Measurements from ENCODE around the gene PSTPIP1. TPM values are rescaled to one million over a fixed set of nuclear protein-coding genes. Genes with fewer than 3 reads are reported as not detected.

Gene PSTPIP1
- polyA plus RNA-seq, 3 donors: 1.0 to 1.7 (median 1.0) TPM

DNA sequence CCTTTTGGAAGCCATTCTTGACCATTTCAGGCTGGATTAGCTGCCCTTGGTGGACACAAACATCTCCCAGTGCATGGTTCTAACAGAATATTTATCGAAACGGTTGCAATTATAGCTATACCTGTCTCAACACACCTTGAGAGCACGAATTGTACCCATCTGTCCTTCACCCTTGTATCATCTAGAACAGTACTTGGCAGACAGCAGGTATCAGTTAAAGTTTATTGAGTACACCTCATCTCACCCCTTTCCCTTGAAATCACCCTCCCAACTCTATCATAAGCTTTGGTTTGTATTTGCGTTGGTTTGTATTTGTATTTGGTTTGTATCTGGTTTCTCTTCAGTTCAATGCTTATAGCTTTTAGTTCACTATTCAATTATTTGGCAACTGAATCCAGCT, 63.5 kb downstream of the PSTPIP1 start:
- no peak for DNase-seq (ENCODE audit: extremely low read depth in 1 of 11, low read depth in 9 of 11, low spot score in 4 of 11)

DNA sequence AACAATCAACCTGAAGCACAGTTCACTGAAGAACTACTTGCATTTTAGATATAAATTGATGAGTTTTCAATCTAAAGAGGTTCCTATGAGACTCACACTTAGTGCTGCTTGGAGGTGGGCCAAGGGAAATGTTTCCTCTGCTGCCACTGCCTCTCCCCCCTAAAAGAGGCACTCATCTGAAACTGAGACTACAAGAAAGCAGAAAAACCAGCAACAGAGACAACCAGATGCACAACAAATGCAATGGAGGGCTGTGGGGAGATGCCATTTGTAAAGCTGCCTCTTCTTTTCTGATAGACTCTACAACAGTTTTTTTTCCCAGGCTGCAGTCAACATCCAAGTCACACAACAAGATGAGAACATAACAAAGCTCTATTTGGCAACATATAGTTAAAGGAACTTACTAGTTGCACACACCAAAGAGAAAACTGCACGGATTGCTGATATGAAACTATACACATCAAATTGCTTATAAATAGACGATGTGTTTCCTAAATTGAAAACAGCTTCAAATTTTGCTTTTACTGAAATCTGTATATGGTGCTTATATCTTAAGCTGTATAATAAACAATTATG, 64.9 kb downstream of the PSTPIP1 start:
- peak in 1 of 11 donors; percentile 25 for DNase-seq (ENCODE audit: extremely low read depth in 1 of 11, low read depth in 9 of 11, low spot score in 4 of 11)

DNA sequence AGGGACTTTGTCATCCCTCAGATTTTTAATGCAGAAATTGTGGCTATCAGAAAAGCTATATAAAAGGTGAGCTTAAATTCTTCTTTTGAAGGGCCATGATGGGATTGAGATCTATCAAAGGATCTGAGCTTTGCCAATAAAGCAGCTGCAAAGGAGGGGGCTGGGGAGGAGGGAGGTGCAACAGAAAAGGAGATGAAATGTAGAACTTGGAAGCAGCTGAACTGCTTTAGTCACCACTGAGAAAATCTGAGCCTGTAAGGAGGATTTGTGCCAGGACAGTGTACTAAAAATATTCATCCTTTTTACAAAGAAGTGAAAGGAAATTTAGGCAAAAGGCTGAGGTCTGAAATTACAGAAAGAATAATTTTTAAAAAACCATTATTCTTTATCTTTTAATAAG, 65.6 kb downstream of the PSTPIP1 start:
- no peak for DNase-seq (ENCODE audit: extremely low read depth in 1 of 11, low read depth in 9 of 11, low spot score in 4 of 11)

DNA sequence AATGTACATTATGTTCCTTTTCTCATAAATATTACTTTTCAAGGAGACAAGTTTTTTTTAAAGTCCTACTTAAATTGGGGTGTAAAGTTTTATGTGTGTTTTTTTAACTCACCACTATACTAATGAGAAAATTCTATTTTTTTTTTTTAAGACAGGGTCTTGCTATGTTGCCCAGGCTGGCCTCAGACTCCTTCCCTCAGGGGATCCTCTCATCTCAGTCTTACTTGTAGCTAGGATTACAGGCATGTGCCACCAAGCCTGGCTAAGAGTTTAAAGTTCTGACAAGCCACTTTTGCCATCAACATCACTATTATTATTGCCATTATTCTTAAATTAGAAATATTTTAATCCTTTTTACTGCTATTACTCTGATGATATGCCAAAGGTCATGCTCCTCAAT, 68.3 kb downstream of the PSTPIP1 start:
- no peak for DNase-seq (ENCODE audit: extremely low read depth in 1 of 11, low read depth in 9 of 11, low spot score in 4 of 11)

DNA sequence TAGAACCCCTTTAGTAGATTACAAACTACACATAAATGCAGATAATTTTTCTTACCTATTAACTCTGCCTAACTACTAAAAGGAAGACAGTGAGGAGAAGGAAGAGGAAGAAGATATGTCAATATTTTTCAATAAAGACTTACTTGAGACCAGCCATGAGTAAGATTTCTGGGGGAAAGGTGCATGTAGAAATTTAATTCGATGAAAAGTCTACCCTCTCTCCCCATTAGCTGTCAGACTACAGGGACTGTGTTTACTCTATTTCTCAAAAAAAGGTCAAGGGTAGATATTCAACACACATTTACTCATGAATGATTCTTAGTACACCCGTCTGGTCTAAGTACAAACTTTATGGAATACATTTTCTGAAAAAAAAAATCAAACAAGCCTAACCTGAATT, 69.1 kb downstream of the PSTPIP1 start:
- DNase-seq (ENCODE audit: extremely low read depth in 1 of 11, low read depth in 9 of 11, low spot score in 4 of 11): no peak

DNA sequence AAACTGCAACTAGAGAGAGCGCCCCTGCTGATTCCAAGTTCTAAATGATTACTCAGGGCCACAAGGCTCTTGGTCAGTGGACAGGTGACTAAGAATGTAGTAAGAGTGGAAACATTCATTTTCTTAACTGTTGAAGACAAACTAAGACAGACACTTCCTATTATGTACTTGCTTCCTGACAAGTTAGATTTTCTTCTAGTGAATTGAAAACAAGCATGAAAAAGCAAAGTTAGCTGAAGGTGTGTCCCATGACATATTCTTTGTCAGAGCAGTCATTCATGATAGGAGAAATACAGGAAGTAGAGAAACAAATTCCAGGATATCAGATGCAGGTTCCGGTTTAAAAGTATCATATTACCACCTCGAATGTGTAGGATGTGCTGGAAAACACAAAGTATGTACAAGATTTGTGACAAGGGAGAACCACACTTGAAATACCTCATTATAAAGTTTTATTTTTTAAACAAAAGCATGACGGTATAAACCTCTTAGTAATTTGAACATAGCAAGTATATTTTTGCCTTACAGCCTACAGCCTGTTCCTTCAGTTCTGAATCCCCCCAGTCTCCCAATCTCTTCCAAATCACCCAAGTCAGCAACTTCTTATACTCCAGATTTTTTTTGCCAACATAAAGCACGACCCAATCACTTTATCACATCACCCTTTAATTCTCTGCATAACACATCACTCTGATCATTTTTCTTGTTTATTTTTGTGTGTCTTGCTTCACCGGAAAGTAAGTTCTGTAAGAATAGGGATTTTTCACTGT, 69.8 kb downstream of the PSTPIP1 start:
- peak in 1 of 11 donors; percentile 18 for DNase-seq (ENCODE audit: extremely low read depth in 1 of 11, low read depth in 9 of 11, low spot score in 4 of 11)

DNA sequence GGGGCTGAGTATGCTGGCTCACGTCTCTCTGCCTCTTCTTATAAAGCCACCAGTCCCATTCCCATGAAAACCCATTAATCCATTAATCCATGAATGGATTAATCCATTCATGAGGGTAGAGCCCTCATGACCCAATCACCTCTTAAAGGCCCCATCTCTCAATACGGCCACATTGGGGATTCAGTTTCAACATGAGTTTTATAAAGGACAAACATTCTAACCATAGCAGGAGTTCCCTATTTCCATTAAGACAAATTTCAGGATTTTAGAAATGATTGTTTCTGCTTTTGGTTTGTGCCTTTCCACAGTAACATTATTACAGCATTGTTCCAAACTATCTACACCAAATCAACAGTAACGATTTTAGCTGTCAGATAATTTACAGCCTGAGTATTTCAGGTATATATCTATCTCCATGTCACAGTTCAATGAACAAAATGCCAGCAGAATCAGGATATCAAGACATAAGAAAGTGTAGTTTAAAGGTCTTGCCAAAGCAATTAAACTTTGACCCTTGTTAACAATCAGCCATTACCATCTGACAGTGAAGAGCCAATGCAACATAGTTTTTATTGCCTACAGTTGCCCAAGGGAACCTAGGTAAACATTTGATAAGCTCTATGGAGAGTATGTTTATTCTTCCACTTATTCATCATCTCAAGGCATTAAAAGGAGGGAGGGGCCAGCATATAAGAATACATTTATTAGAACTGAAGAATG, 72.2 kb downstream of the PSTPIP1 start:
- peak in 2 of 11 donors; percentile 32 to 33 for DNase-seq (ENCODE audit: extremely low read depth in 1 of 11, low read depth in 9 of 11, low spot score in 4 of 11)

DNA sequence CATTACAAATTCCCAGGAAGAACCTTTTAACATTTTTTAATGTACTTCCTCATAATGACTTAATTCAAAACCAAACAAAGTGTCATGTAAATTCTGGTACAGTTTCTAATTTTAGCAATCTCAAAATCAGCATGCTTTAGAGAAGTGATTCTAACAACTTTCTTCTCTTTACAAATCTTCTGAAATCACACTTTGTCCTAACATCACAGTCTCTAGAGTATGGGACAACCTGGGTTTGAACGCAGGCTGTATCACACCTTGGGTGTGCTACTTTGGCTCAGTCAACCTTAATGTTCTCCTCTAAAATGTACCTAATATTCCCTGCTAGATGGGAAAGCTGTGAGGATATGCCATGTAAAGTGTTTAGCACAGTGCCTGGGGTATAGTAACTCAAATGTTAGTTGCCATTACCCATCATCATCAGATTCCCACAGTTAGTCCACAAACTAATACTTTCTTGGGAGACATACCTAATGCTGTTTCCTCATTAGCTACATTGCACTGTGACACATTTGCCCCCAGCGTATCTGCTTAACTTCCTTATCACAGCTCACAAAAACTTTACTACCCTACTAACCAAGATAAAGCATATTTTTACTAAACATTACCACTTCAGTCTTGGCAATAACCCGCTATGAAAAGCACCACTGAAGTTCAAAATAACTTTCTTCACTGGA, 72.9 kb downstream of the PSTPIP1 start:
- no peak for DNase-seq (ENCODE audit: extremely low read depth in 1 of 11, low read depth in 9 of 11, low spot score in 4 of 11)

DNA sequence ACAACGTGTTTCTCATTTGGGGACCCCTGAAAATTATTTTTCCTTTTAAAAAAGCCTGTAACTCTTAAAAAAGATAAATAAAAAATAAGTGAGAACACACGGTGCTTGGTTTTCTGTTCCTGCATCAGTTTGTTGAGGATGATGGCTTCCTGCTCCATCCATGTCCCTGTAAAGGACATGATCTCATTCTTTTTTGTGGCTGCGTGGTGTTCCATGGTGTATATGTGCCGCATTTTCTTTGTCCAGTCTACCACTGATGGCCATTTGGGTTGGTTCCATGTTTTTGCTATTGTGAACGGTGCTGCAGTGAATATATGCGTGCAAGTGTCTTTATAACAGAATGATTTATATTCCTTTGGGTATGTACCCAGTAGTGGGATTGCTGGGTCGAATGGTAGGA, 73.7 kb downstream of the PSTPIP1 start:
- DNase-seq (ENCODE audit: extremely low read depth in 1 of 11, low read depth in 9 of 11, low spot score in 4 of 11): no peak

DNA sequence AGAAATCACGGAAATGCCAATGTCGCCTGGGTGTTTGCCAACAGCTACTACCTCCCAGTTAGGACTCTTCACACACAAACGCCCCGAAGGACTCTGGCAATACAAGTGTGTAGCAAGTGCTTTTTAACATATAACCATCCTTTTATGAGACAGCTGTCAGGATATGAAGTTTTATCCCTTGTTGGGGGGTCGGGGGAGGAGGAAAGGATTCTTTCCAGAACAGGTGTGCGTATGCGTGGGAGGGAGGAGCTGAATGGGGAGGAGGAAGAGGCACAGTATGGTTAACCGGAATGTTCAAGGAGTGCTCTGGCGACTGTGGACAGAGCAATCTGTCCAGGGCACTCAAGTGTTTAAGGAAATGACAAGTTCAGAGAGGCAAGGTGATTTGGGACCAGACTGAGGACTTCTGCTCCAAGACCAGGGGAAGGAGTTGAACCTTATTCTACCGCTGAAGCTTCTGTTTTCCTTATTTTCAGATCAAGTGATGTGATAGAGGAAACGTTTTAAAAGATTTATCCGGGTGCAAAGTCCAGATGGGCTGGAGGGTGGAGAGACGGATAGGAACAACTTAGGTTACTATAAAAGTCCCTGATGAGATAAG, 74.7 kb downstream of the PSTPIP1 start:
- DNase-seq (ENCODE audit: extremely low read depth in 1 of 11, low read depth in 9 of 11, low spot score in 4 of 11): peak in 3 of 11 donors; percentile 24 to 34 (median 28)

DNA sequence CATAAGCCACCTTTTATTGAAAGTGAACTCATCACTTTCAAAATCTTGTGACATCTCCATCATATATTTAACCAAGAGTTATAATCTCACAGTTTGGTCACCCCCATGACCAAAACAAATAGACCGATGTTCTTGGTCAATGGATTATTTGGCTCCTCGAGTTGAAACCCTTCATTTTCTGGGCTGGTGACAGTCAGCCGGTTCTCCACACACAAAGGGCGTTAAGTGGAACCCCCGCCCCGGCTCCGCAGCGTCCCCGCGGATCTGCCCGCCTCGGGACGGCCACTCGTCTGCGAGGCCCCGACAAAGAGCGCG, 75.2 kb downstream of the PSTPIP1 start:
- DNase-seq (ENCODE audit: extremely low read depth in 1 of 11, low read depth in 9 of 11, low spot score in 4 of 11): no peak

DNA sequence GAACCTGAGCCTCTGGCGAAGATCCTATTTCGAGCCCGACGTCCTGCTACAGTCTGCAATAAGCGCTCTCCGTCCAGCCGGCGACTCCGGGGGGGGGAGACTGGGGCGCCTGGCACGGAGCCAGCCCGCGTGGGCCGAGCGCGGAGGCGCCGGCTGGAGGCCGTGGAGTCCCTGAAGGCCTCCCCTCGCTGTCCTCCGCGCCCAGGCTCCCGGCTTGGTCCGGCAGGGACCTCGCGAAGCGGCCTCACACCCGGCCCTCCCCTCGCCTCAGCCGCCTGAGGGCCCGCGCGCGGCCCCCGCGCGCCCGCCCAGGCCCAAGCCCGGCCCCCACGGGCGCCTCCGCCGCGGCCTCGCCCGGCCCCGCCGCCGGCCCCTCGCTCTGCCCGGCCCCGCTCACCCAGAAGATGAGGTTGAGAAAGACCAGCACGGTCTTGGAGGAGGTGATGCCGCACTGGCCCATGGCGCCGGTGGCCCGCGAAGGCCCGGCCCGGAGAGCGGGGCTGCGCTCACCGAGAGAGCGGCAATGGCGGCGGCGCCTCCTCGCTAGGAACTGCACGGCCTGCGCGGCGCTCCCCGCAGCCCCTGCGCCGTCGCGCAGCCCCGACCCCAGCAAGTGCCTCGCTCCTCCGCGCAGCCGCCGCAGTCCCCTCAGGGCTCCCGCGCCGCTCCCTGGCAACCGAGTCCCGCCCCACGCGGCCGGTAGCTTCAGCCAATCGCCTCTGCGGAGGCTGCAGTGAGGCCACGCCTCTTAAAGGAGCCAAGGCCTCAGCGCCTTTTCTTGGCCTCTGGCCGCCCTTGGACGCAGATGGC, 75.8 kb downstream of the PSTPIP1 start, which contains the start of gene TSPAN3:
Gene TSPAN3 (minus strand): TSS at position 615 of the 810 bp plus-strand sequence. CDS start 155 bp downstream, at position 460.
- peak; percentile 78 to 93 (median 90) for DNase-seq (ENCODE audit: extremely low read depth in 1 of 11, low read depth in 9 of 11, low spot score in 4 of 11)

DNA sequence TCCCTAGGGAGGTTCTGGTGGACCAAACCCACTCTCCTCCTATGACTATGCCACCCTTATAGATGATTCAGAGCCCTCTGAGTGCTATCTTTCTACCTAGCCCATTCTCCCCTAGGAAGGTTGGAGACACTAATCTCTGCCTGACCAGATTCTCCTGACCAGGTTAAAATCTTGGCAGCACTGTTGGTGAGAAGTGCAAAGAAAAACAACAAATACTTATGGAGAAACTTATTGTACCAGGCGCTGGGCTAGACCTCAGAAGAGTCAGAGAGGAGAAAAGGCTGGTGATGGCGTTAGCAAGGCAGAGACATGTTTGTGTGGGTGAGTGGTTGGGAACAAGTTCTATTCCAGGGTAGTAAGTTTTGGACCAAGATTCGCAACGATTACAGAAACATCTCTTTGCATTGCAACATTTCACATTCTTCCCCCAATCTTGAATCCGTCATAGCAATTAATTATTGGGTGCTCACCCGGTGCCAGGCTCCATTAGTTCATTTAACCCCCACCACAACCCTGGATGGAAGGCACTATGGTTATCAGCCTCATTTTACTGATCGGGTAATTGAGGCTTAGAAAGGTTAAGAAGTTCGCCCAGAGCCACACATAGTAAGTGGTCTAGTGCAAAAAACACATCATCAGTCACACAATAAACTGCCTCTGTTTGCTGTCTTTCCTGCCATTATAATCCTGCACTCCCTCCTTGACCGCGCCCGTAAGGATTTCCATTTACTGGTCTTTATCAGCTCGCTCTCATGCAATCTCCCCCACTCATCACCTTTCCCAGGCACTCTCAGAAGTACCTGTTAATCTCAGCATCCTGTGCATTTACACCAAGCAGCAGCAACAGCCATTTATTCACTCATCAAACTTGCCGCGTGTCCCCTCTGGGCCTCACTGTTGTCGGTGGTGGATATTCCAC, 76.6 kb downstream of the PSTPIP1 start:
- no peak for DNase-seq (ENCODE audit: extremely low read depth in 1 of 11, low read depth in 9 of 11, low spot score in 4 of 11)

DNA sequence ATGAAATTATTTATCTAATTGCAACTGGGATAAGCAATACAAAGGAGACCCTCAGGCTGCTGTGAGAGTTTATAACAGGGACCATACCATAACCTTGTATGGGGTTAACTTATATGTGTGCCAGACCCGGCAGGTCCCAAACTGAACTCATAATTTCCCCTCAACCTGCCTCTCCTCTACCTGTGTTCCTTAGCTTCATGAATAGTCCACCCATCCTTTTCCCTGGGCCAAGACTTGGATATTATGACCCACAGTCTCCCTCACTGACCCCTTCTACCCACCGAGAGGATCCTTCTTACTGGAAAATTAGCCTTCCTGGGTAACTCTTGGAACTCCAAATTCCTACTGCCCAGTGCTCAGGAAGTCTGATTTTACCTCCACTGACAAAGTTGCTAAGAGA, 79.4 kb downstream of the PSTPIP1 start:
- DNase-seq (ENCODE audit: extremely low read depth in 1 of 11, low read depth in 9 of 11, low spot score in 4 of 11): no peak

DNA sequence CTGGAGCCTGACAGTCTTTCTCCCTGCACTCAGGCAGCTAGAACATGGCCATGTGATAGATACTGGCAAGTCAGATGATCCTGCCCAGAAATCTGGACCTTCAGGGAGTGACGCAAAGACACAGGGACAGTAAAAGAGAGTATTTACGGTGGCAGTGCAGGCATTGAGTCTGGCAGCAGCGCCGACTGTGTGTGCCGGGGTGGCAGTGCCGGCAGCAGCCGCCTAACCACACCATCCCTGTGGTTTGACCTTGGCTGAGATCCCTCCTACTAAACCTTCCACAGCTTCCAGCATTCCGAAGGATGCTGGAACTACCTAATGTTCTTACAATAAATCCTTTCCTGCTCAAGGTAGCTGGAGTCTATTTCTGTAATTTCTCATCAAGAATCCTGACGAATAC, 80.6 kb downstream of the PSTPIP1 start:
- DNase-seq (ENCODE audit: extremely low read depth in 1 of 11, low read depth in 9 of 11, low spot score in 4 of 11): no peak

DNA sequence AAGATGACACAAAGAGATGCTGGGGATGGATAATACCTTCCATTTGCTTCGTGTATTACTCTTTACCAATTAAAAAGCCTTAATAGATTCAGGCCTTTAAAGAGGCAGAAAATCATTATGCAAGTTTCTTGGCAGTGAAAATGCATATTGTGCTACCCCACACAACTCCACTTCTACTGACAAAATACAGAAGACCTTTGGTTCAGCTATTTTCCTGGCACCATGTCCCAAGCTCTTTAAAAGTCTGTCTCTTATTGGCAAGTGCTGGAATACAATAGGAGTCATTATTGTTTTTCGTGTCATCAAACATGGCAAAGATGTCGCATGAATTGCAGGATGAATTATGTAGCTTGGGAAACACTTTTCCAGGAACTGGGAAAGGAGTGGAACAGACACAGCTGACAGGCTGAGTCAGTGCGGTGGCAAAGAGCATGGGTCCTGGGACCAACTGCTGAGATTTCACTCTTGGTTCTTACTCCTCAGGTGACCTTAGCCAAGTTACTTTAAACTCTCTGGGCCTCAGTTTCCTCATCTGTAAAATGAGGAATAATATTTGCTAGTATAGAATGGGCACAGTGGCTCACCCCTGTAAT, 81.5 kb downstream of the PSTPIP1 start:
- no peak for DNase-seq (ENCODE audit: extremely low read depth in 1 of 11, low read depth in 9 of 11, low spot score in 4 of 11)

DNA sequence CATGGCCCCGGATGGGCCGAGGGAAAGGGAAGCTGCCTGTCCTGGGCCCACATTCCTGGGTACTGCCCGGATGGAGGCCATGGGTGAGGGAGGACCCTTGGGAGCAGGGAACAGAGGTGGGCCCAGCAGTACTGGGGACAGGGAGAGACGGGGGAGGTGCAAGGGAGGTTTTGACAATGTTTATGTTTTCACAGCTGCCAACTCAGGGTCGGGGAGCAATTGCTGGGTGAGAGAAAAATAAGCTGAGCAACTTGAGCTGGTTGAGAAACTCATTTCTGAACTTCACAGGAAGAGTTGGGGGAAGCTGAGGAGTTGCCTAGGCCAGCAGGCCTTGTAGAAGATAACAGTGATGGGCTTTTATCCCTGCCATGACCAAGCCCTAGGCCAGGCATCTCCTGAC, 87.0 kb downstream of the PSTPIP1 start:
- no peak for DNase-seq (ENCODE audit: extremely low read depth in 1 of 11, low read depth in 9 of 11, low spot score in 4 of 11)

Data from renal cortex interstitium (tissue), 11 donors.